H1 (cell line): ENCODE measurements around the gene DNM2. TPM values are rescaled to one million over a fixed set of nuclear protein-coding genes. Genes with fewer than 3 reads are reported as not detected.

Experiments
- CTCF ChIA-PET: fragments of 300-600 bp; sonication (Branson Sonifier 250); formaldehyde crosslinking; loops from one replicate; lab custom pipeline; 2021; ENCODE audit not compliant: partially characterized antibody; lab: Charles Lee
- POLR2A ChIA-PET: fragments of 300-600 bp; sonication (Branson Sonifier 250); formaldehyde crosslinking; loops from one replicate; lab custom pipeline; 2021; ENCODE audit warnings: inconsistent platforms; ENCODE audit not compliant: partially characterized antibody; lab: Charles Lee
- DNase-seq, 2 experiments: peaks; one replicate each; pipeline versions ENCODE4 v3.0.0 to v3.0.0-alpha.2; 2010 to 2022; ENCODE audit warnings: low spot score in 2 of 2, low read depth in 1 of 2, mixed read lengths in 1 of 2
- FAIRE-seq: peaks from 2 replicates; lab custom pipeline; 2011; peaks lifted over from hg19 to GRCh38; lab: Jason Lieb, UNC
- H2AFZ ChIP-seq: 2 replicates; pipeline ENCODE4 v1.8.1; 2012; ENCODE audit warnings: low read length, inconsistent platforms
- H2AK5ac ChIP-seq: 2 replicates; pipeline ENCODE4 v1.6.1; 2013; ENCODE audit warnings: low read depth, low read length
- H2BK120ac ChIP-seq: replicated peaks from 2 replicates; pipeline ENCODE3; 2013; ENCODE audit warnings: low read depth, low read length, inconsistent platforms
- H2BK12ac ChIP-seq: 2 replicates; pipeline ENCODE4 v1.6.1; 2013; ENCODE audit warnings: low read depth, low read length
- H2BK15ac ChIP-seq: 2 replicates; pipeline ENCODE4 v1.6.1; 2013; ENCODE audit warnings: low read length
- H2BK20ac ChIP-seq: 2 replicates; pipeline ENCODE4 v1.6.1; 2013; ENCODE audit warnings: low read length
- H2BK5ac ChIP-seq: 2 replicates; pipeline ENCODE4 v1.6.1; 2013; ENCODE audit warnings: low read depth, low read length
- H3K14ac ChIP-seq: 2 replicates; pipeline ENCODE4 v1.6.1; 2013; ENCODE audit warnings: inconsistent platforms; ENCODE audit not compliant: insufficient read length
- H3K18ac ChIP-seq: 2 replicates; pipeline ENCODE4 v1.6.1; 2013; ENCODE audit warnings: low read length; ENCODE audit errors: extremely low read depth
- H3K23ac ChIP-seq: 2 replicates; pipeline ENCODE4 v1.6.1; 2013; ENCODE audit warnings: inconsistent platforms; ENCODE audit not compliant: insufficient read length
- H3K23me2 ChIP-seq: 2 replicates; pipeline ENCODE4 v1.6.1; 2013; ENCODE audit warnings: low read depth, low read length
- H3K27ac ChIP-seq: 2 replicates; pipeline ENCODE4 v1.6.1; 2011; ENCODE audit warnings: low read depth, low read length, inconsistent platforms
- H3K27me3 ChIP-seq, 4 experiments: replicated peaks in 1 of 4; 1 replicate in 1 of 4; 2 replicates in 3 of 4; pipeline versions ENCODE4 v1.6.1 to v1.8.1; 2011 to 2013; ENCODE audit warnings: low read length in 3 of 4, mild to moderate bottlenecking in 3 of 4, inconsistent platforms in 2 of 4, mixed read lengths in 2 of 4, moderate library complexity in 1 of 4; ENCODE audit not compliant: control insufficient read depth in 3 of 4, insufficient read depth in 3 of 4; ENCODE audit errors: extremely low read depth in 1 of 4
- H3K36me3 ChIP-seq, 4 experiments: 2 replicates each; pipeline versions ENCODE4 v1.6.1 to v1.8.1; 2011 to 2013; ENCODE audit warnings: mild to moderate bottlenecking in 4 of 4, low read length in 3 of 4, moderate library complexity in 2 of 4, control low read depth in 1 of 4, inconsistent platforms in 1 of 4; ENCODE audit not compliant: insufficient read depth in 4 of 4, control insufficient read depth in 2 of 4
- H3K4ac ChIP-seq: replicated peaks from 2 replicates; pipeline ENCODE3; 2013; ENCODE audit warnings: low read length, low read depth, mixed read lengths, inconsistent platforms; ENCODE audit not compliant: insufficient read length
- H3K4me1 ChIP-seq, 4 experiments: replicated peaks in 1 of 4; 1 replicate in 1 of 4; 2 replicates in 3 of 4; pipeline versions ENCODE4 v1.6.1 to v1.8.1; 2011 to 2013; ENCODE audit warnings: low read length in 3 of 4, inconsistent platforms in 2 of 4, mixed read lengths in 1 of 4; ENCODE audit not compliant: insufficient read depth in 4 of 4, control insufficient read depth in 3 of 4
- H3K4me2 ChIP-seq, 2 experiments: 2 replicates each; pipeline versions ENCODE4 v1.6.1 to v1.8.1; 2011 to 2013; ENCODE audit warnings: low read depth in 2 of 2, low read length in 2 of 2, control low read depth in 1 of 2, inconsistent platforms in 1 of 2, mild to moderate bottlenecking in 1 of 2; ENCODE audit not compliant: insufficient read depth in 1 of 2
- H3K4me3 ChIP-seq, 4 experiments: fragments of 200-600, 300-600 bp in 1 of 4; sonication (generic), shearing (Covaris generic), sonication (Bioruptor Twin) in 1 of 4; 2 replicates each; pipeline versions ENCODE4 v1.5.1 to v1.8.1; 2011 to 2016; ENCODE audit warnings: low read length in 4 of 4, low read depth in 3 of 4, control low read depth in 2 of 4, inconsistent platforms in 2 of 4, mild to moderate bottlenecking in 2 of 4, mixed read lengths in 1 of 4, moderate library complexity in 1 of 4; ENCODE audit not compliant: insufficient read depth in 2 of 4; ENCODE audit errors: extremely low read depth in 1 of 4
- H3K56ac ChIP-seq: replicated peaks from 2 replicates; pipeline ENCODE3; 2013; ENCODE audit warnings: low read depth, mild to moderate bottlenecking, mixed read lengths, low read length, inconsistent platforms; ENCODE audit not compliant: insufficient read length
- H3K79me1 ChIP-seq: 2 replicates; pipeline ENCODE4 v1.6.1; 2013; ENCODE audit warnings: low read depth, low read length, control low read depth
- H3K79me2 ChIP-seq, 2 experiments: 2 replicates each; pipeline versions ENCODE4 v1.6.1 to v1.8.1; 2012 to 2013; ENCODE audit warnings: low read length in 2 of 2, mild to moderate bottlenecking in 2 of 2, inconsistent platforms in 1 of 2; ENCODE audit not compliant: insufficient read depth in 2 of 2, control insufficient read depth in 1 of 2
- H3K9ac ChIP-seq, 4 experiments: replicated peaks in 1 of 4; 1 replicate in 1 of 4; 2 replicates in 3 of 4; pipeline versions ENCODE4 v1.6.1 to v1.8.1; 2011 to 2013; ENCODE audit warnings: low read depth in 3 of 4, low read length in 3 of 4, control low read depth in 2 of 4, mild to moderate bottlenecking in 2 of 4, moderate library complexity in 2 of 4, inconsistent platforms in 1 of 4; ENCODE audit errors: extremely low read depth in 1 of 4
- H3K9me3 ChIP-seq, 2 experiments: 2 replicates each; pipeline versions ENCODE4 v1.6.1 to v1.8.1; 2012 to 2013; ENCODE audit warnings: mild to moderate bottlenecking in 2 of 2, moderate library complexity in 2 of 2, control low read depth in 1 of 2, inconsistent platforms in 1 of 2, low read depth in 1 of 2, low read length in 1 of 2, mixed read lengths in 1 of 2; ENCODE audit not compliant: insufficient read depth in 2 of 2
- H4K20me1 ChIP-seq, 2 experiments: replicated peaks in 1 of 2; 2 replicates each; pipeline versions ENCODE3 to v1.8.1; 2011 to 2013; ENCODE audit warnings: inconsistent platforms in 2 of 2, low read length in 2 of 2, mild to moderate bottlenecking in 1 of 2; ENCODE audit not compliant: insufficient read depth in 2 of 2, control insufficient read depth in 1 of 2
- H4K5ac ChIP-seq: 2 replicates; pipeline ENCODE4 v1.6.1; 2013; ENCODE audit warnings: low read length, low read depth, mixed read lengths, inconsistent platforms; ENCODE audit not compliant: insufficient read length
- H4K8ac ChIP-seq: 2 replicates; pipeline ENCODE4 v1.8.0; 2013; ENCODE audit warnings: mild to moderate bottlenecking, moderate library complexity, low read length, inconsistent platforms; ENCODE audit not compliant: insufficient read depth; ENCODE audit errors: extremely low read depth
- H4K91ac ChIP-seq: replicated peaks from 2 replicates; pipeline ENCODE3; 2013; ENCODE audit warnings: low read length, mixed read lengths, inconsistent platforms; ENCODE audit not compliant: insufficient read length
- CTBP2 ChIP-seq: IDR thresholded peaks from 2 replicates; pipeline ENCODE4 v1.7.0; 2011; ENCODE audit warnings: borderline replicate concordance, mild to moderate bottlenecking, moderate library complexity, mixed read lengths, low read length; ENCODE audit not compliant: insufficient read depth, insufficient read length
- KDM1A ChIP-seq: fragments of 200-600, 300-600 bp; sonication (generic); IDR thresholded peaks from 2 replicates; pipeline ENCODE4 v1.7.1; 2016; ENCODE audit warnings: mild to moderate bottlenecking, low read length, borderline replicate concordance
- SP2 ChIP-seq: IDR thresholded peaks from 2 replicates; pipeline ENCODE4 v1.6.1; 2012; ENCODE audit warnings: mild to moderate bottlenecking, low read length, inconsistent platforms
- WGBS, 2 experiments: shearing (Covaris generic) in 1 of 2; methylation state at CpG; one replicate each; pipeline versions ENCODE4 v1.1.6 to v1.1.7; 2013 to 2015; ENCODE audit warnings: low lambda C conversion rate in 2 of 2, mixed read lengths in 2 of 2, inconsistent platforms in 1 of 2, low coverage in 1 of 2, missing lambda C conversion rate in 1 of 2; ENCODE audit not compliant: insufficient replicate concordance in 2 of 2, insufficient coverage in 1 of 2, insufficient read length in 1 of 2; ENCODE audit errors: extremely low coverage in 1 of 2, missing lambda C conversion rate in 1 of 2; 5-methylcytosine and 5-hydroxymethylcytosine counted together
- polyA plus RNA-seq, 7 experiments: library from polyadenylated mRNA; depleted of rRNA in 3 of 7; stranded (reverse) in 5 of 7; unstranded in 2 of 7; fragments of >200 nt in 5 of 7; fragments of 200-250 nt in 2 of 7; gene quantifications; 1 replicate in 5 of 7; 2 replicates in 1 of 7; 4 replicates in 1 of 7; pipeline versions ENCODE4 v1.2.1 to v1.2.3, GENCODE V29; 2011 to 2013; ENCODE audit warnings: missing spikeins in 2 of 7, mixed read lengths in 2 of 7
- total RNA-seq: library from RNA; stranded (reverse); fragmentation: NEBNext Ultra II Directional; extraction: Animal tissue kit (Norgen Biotek cat#: 25700); gene quantifications from 2 replicates; pipeline ENCODE4 v1.2.1, GENCODE V29; 2021

DNM2 gene
- total and polyA plus RNA-seq, 2 of the 8 experiments (the other 6 are each of a cell fraction or from before 2014, with no cell fraction given) = 61.9 to 120 TPM

GRCh38 chr19:10766049-10766623 is 48.3 kb downstream of the DNM2 start:
- DNase-seq = no peak
- CTCF ChIA-PET = interaction anchor here (1.0 to 2.1 kb wide), 7 partner anchors 13 to 95 kb away, joined by 3 to 11 read pairs (median 3); partner anchors contain the start of gene DNM2

More at GRCh38 chr19:10766049-10766623, 48.3 kb downstream of the DNM2 start:
- FAIRE-seq = no peak
- Histone ChIP-seq H2BK120ac (no peak overlapping the region), H3K23ac (no peak overlapping the region), H3K4me1 (peaks cover 2 to 10% (median 5%) of the 10 kb centered on the region in 4 experiments; a peak in 4 of 7 replicates), H2BK12ac (no peak overlapping the region), H3K9ac (no peak overlapping the region), H2AFZ (no peak overlapping the region), H4K20me1 (peaks cover 4 to 19% of the 10 kb centered on the region in 2 experiments), H2BK15ac (no peak overlapping the region), H3K9me3 (no peaks in the 10 kb centered on the region), H3K27me3 (no peaks in the 10 kb centered on the region), H3K56ac (no peak overlapping the region), H3K23me2 (no peaks in the 10 kb centered on the region), H3K14ac (no peak overlapping the region), H3K18ac (no peak overlapping the region), H3K4me2 (no peak overlapping the region), H3K79me2 (peaks cover 0 to 11% of the 10 kb centered on the region in 2 experiments; a peak in 2 of 4 replicates), H3K4ac (no peak overlapping the region), H4K91ac (no peak overlapping the region), H2BK5ac (peak overlapping the region; percentile 24; the same call in 1 of the 2 replicates), H3K27ac (no peak overlapping the region), H2AK5ac (no peak overlapping the region), H4K5ac (no peak overlapping the region), H3K79me1 (peaks cover 18% of the 10 kb centered on the region), H3K4me3 (no peak overlapping the region), H2BK20ac (no peak overlapping the region), H3K36me3 (peaks cover 0 to 5% (median 1%) of the 10 kb centered on the region in 4 experiments; a peak in 1 of 8 replicates), H4K8ac (peak overlapping the region; percentile 28; the same call in 1 of the 2 replicates)
- POLR2A ChIA-PET = interaction anchor here (0.6 to 1.6 kb wide), 4 partner anchors 14 to 145 kb away, joined by 3 to 4 read pairs (median 4); partner anchors contain the start of gene DNM2
- WGBS, 2 experiments = 98% methylated on average over 9 of the region's 9 CpGs; no CpG with 5 or more reads in 1 of the 2 experiments
- TF ChIP-seq KDM1A (no peak), CTBP2 (no peak), SP2 (no peak)
